ENCODE results near the gene HOMER2.

DNA sequence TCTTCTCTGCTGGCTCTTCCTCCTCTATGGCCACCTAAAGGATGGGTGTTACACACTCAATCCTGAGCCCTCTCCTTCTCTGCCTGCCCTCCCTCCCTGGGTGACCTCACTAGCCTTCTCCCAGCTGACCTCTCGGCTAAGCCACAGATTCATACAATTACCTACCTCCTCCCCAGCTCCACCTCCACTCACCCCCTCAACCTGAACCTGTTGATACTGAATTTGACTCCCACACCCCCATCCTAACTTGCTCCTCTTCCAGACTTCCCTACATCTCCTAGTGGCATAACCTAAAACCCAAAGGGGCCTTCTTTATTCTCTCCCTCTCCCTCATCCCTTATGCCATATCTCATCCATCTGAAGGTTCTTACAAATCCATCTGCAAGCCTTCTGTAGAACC, 17.1 kb downstream of the HOMER2 start:
- TF ChIP-seq POLR2AphosphoS5 (IDR thresholded peaks at IDR 0.05) = no peak
- TF ChIP-seq, protein P1, sequence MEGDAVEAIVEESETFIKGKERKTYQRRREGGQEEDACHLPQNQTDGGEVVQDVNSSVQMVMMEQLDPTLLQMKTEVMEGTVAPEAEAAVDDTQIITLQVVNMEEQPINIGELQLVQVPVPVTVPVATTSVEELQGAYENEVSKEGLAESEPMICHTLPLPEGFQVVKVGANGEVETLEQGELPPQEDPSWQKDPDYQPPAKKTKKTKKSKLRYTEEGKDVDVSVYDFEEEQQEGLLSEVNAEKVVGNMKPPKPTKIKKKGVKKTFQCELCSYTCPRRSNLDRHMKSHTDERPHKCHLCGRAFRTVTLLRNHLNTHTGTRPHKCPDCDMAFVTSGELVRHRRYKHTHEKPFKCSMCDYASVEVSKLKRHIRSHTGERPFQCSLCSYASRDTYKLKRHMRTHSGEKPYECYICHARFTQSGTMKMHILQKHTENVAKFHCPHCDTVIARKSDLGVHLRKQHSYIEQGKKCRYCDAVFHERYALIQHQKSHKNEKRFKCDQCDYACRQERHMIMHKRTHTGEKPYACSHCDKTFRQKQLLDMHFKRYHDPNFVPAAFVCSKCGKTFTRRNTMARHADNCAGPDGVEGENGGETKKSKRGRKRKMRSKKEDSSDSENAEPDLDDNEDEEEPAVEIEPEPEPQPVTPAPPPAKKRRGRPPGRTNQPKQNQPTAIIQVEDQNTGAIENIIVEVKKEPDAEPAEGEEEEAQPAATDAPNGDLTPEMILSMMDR (IDR thresholded peaks at IDR 0.05 in 8 of 11, conservative IDR thresholded peaks at IDR 0.05 in 3 of 11) = no peak
- no peak for TF ChIP-seq POLR2A (IDR thresholded peaks at IDR 0.05)
